ENCODE measurements around the gene SMAD2. TPM values are rescaled to one million over a fixed set of nuclear protein-coding genes. Genes with fewer than 3 reads are reported as not detected.

SMAD2 gene
- total RNA-seq, 1 donor: 44.9 TPM

DNA sequence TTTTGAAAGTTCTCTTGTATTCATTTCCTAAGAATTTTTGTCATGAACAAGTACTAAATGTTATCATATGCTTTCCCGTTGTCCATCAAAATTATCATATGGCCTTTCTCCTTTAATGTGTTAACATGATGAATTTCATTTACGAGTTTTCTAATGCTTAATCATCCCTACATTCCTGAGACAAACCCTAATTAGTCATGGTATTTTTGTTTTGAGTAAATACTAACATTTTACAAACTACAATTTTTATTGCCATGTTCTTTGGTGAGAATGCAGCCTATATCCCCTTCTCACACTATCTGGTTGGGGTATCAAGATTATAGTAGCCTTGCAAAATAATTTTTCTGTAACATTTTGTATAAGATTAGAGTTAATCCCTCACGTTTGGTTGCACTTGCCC lies 14.5 kb downstream of the SMAD2 start:
- no peak overlapping the region for H3K4me2 ChIP-seq (ENCODE audit: insufficient read depth, low read length)
- H3K36me3 ChIP-seq (ENCODE audit: insufficient read depth, low read length): no peaks in the 10 kb centered on the region
- H2AFZ ChIP-seq (ENCODE audit: low read length): no peak overlapping the region
- H3K79me2 ChIP-seq (ENCODE audit: insufficient read depth, low read length): peaks cover 92% of the 10 kb centered on the region
- H3K4me3 ChIP-seq (ENCODE audit: insufficient read depth, low read length): no peak overlapping the region
- DNase-seq (ENCODE audit: insufficient read length, low spot score, missing footprints): no peak
- no peak overlapping the region for H3K27ac ChIP-seq (ENCODE audit: low read depth, low read length)
- no peaks in the 10 kb centered on the region for H3K27me3 ChIP-seq (ENCODE audit: insufficient read depth, low read length)
- H4K20me1 ChIP-seq (ENCODE audit: insufficient read depth, low read length): peaks cover 27% of the 10 kb centered on the region
- TF ChIP-seq, protein P1, sequence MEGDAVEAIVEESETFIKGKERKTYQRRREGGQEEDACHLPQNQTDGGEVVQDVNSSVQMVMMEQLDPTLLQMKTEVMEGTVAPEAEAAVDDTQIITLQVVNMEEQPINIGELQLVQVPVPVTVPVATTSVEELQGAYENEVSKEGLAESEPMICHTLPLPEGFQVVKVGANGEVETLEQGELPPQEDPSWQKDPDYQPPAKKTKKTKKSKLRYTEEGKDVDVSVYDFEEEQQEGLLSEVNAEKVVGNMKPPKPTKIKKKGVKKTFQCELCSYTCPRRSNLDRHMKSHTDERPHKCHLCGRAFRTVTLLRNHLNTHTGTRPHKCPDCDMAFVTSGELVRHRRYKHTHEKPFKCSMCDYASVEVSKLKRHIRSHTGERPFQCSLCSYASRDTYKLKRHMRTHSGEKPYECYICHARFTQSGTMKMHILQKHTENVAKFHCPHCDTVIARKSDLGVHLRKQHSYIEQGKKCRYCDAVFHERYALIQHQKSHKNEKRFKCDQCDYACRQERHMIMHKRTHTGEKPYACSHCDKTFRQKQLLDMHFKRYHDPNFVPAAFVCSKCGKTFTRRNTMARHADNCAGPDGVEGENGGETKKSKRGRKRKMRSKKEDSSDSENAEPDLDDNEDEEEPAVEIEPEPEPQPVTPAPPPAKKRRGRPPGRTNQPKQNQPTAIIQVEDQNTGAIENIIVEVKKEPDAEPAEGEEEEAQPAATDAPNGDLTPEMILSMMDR (IDR thresholded peaks at IDR 0.05; ENCODE audit: extremely low read depth, low read depth, low read length): no peak
- no peaks in the 10 kb centered on the region for H3K4me1 ChIP-seq (ENCODE audit: insufficient read depth, low read length)
- no peaks in the 10 kb centered on the region for H3K9me3 ChIP-seq (ENCODE audit: low read depth, low read length)

DNA sequence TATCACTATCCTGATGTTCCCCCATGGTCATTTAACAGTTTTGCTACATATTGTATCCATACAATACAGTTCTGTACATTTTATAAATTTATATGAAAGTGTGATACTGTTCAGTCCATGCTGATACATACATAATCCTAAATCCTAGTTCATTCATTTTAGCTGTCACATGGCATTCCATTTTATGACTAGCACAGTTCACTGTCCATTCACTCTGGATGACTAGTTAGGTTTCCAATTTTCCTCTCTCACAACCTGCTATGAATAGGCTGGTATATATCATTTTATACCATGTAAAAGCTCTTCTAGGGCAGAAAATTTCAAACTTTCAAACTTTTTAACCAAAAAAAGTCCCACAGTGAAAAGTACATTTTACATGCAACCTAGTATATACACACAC lies 15.2 kb downstream of the SMAD2 start:
- H3K79me2 ChIP-seq (ENCODE audit: insufficient read depth, low read length): peaks cover 91% of the 10 kb centered on the region
- TF ChIP-seq, protein P1 (IDR thresholded peaks at IDR 0.05; ENCODE audit: extremely low read depth, low read depth, low read length): no peak
- no peak for DNase-seq (ENCODE audit: insufficient read length, low spot score, missing footprints)
- H3K4me1 ChIP-seq (ENCODE audit: insufficient read depth, low read length): no peaks in the 10 kb centered on the region
- H4K20me1 ChIP-seq (ENCODE audit: insufficient read depth, low read length): peaks cover 22% of the 10 kb centered on the region
- no peaks in the 10 kb centered on the region for H3K27me3 ChIP-seq (ENCODE audit: insufficient read depth, low read length)
- no peak overlapping the region for H2AFZ ChIP-seq (ENCODE audit: low read length)
- H3K4me3 ChIP-seq (ENCODE audit: insufficient read depth, low read length): no peak overlapping the region
- no peak overlapping the region for H3K4me2 ChIP-seq (ENCODE audit: insufficient read depth, low read length)
- no peaks in the 10 kb centered on the region for H3K9me3 ChIP-seq (ENCODE audit: low read depth, low read length)
- no peak overlapping the region for H3K27ac ChIP-seq (ENCODE audit: low read depth, low read length)
- no peaks in the 10 kb centered on the region for H3K36me3 ChIP-seq (ENCODE audit: insufficient read depth, low read length)

DNA sequence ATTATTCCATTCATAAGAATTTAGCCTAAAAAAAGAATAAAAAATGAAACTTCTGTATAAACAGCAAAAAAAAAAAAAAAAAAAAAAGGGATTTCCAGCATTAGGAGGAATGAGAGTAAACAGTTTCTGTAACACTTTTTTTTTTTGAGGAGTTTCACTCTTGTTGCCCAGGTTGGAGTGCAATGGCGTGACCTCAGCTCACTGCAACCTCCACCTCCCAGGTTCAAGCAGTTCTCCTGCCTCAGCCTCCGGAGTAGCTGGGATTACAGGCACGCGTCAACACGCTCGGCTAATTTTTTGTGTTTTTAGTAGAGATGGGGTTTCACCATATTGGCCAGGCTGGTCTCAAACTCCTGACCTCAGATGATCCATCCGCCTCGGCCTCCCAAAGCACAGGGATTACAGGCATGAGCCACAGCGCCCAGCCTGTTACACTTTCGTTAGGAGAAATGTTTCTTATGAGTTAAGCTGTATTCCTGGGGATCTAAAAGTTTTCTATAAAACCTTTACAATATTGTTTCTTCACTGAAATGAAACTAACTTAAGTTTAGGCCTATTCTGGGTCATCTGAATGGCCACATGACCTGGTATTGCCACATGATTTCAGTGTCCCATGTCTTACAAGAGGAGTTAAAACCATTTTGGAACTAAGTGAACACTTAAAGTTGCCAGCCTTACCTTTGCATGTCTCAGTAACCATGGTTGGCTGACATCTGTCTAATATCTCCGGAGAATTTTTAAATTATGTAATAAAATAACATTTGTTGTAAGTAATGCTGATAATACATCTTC lies 17.5 kb downstream of the SMAD2 start:
- Histone ChIP-seq H2AFZ (ENCODE audit: low read length) (no peak overlapping the region), H4K20me1 (ENCODE audit: insufficient read depth, low read length) (peaks cover 11% of the 10 kb centered on the region), H3K4me3 (ENCODE audit: insufficient read depth, low read length) (no peak overlapping the region), H3K4me1 (ENCODE audit: insufficient read depth, low read length) (no peaks in the 10 kb centered on the region), H3K36me3 (ENCODE audit: insufficient read depth, low read length) (no peaks in the 10 kb centered on the region), H3K79me2 (ENCODE audit: insufficient read depth, low read length) (peaks cover 91% of the 10 kb centered on the region), H3K9me3 (ENCODE audit: low read depth, low read length) (no peaks in the 10 kb centered on the region), H3K4me2 (ENCODE audit: insufficient read depth, low read length) (no peak overlapping the region), H3K27me3 (ENCODE audit: insufficient read depth, low read length) (no peaks in the 10 kb centered on the region), H3K27ac (ENCODE audit: low read depth, low read length) (no peak overlapping the region)
- DNase-seq (ENCODE audit: insufficient read length, low spot score, missing footprints): peak; percentile 4
- TF ChIP-seq, protein P1 (IDR thresholded peaks at IDR 0.05; ENCODE audit: extremely low read depth, low read depth, low read length): no peak

DNA sequence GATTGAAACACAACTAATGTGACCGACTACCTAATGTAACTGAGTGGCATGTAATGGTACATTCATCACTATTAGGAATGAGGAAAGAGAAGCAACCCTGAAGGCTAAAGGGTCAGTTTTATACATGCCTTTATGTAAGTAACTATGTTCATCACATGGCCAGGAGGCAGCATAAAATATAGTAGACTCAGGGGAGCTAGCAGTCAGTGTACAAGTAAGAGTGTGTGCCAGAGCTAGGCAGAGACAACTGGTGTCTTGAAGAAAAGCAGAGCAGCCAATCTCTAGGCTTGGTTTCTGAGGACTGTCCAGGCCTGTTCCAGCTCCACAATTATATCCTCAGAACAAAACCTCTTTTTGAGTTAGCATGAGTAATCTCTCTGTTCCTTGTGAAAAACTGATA lies 18.1 kb downstream of the SMAD2 start:
- Histone ChIP-seq H3K36me3 (ENCODE audit: insufficient read depth, low read length) (no peaks in the 10 kb centered on the region), H3K27me3 (ENCODE audit: insufficient read depth, low read length) (no peaks in the 10 kb centered on the region), H3K4me2 (ENCODE audit: insufficient read depth, low read length) (no peak overlapping the region), H3K79me2 (ENCODE audit: insufficient read depth, low read length) (peaks cover 91% of the 10 kb centered on the region), H3K27ac (ENCODE audit: low read depth, low read length) (no peak overlapping the region), H3K9me3 (ENCODE audit: low read depth, low read length) (no peaks in the 10 kb centered on the region), H2AFZ (ENCODE audit: low read length) (no peak overlapping the region), H4K20me1 (ENCODE audit: insufficient read depth, low read length) (peaks cover 11% of the 10 kb centered on the region), H3K4me1 (ENCODE audit: insufficient read depth, low read length) (no peaks in the 10 kb centered on the region), H3K4me3 (ENCODE audit: insufficient read depth, low read length) (no peak overlapping the region)
- TF ChIP-seq, protein P1 (IDR thresholded peaks at IDR 0.05; ENCODE audit: extremely low read depth, low read depth, low read length): no peak
- DNase-seq (ENCODE audit: insufficient read length, low spot score, missing footprints): peak; percentile 47
